GM12801 (cell line): ENCODE results near the gene ACTR2.

Experiments
- CTCF ChIP-seq: IDR thresholded peaks from one replicate; pipeline ENCODE4 v1.5.1; 2011; ENCODE audit warnings: control low read depth; ENCODE audit not compliant: insufficient read length; ENCODE audit errors: extremely low read depth

Gene ACTR2

GRCh38 chr2:65232636-65233035 is 5.0 kb downstream of the ACTR2 start:
- no peak for TF ChIP-seq CTCF

- TF ChIP-seq CTCF, result no peak
These were observed 13.0 kb downstream of the ACTR2 start for GRCh38 chr2:65240657-65241056.

GRCh38 chr2:65252640-65253039 is 25.0 kb downstream of the ACTR2 start:
- TF ChIP-seq CTCF, result no peak

- no peak for TF ChIP-seq CTCF
These were observed 27.7 kb downstream of the ACTR2 start for GRCh38 chr2:65255356-65255755.

- no peak for TF ChIP-seq CTCF
These were observed 28.4 kb downstream of the ACTR2 start for GRCh38 chr2:65256054-65256453.

- TF ChIP-seq CTCF, result no peak
These were observed 34.0 kb downstream of the ACTR2 start for GRCh38 chr2:65261676-65262075.

- TF ChIP-seq CTCF, result no peak
These were observed 35.6 kb downstream of the ACTR2 start for GRCh38 chr2:65263262-65263661.

- no peak for TF ChIP-seq CTCF
These were observed 36.4 kb downstream of the ACTR2 start for GRCh38 chr2:65263986-65264385.
